H1 (cell line): ENCODE measurements around the gene ENPP6. TPM values are rescaled to one million over a fixed set of nuclear protein-coding genes. Genes with fewer than 3 reads are reported as not detected.

Source experiments
- JUN ChIP-seq: IDR thresholded peaks from 2 replicates; pipeline ENCODE4 v1.6.1; 2011; ENCODE audit warnings: low read depth, mild to moderate bottlenecking, improper control_type of control experiment, low read length
- KDM4A ChIP-seq: IDR thresholded peaks from one replicate; pipeline ENCODE4 v1.7.1; 2012; ENCODE audit warnings: low read depth, mild to moderate bottlenecking, moderate library complexity, low read length, inconsistent platforms; ENCODE audit not compliant: severe bottlenecking
- SAP30 ChIP-seq: fragments of 300-600 bp; sonication (generic); IDR thresholded peaks from 2 replicates; pipeline ENCODE4 v1.7.1; 2012; ENCODE audit warnings: low read length, moderate library complexity, mild to moderate bottlenecking, inconsistent platforms; ENCODE audit not compliant: insufficient read depth, insufficient replicate concordance
- SIN3A ChIP-seq, 2 experiments: IDR thresholded peaks in 1 of 2; conservative IDR thresholded peaks in 1 of 2; 2 replicates each; pipeline ENCODE4 v1.6.1; 2011 to 2012; ENCODE audit warnings: low read length in 2 of 2, improper control_type of control experiment in 1 of 2, low read depth in 1 of 2, mild to moderate bottlenecking in 1 of 2
- polyA plus RNA-seq, 7 experiments: library from polyadenylated mRNA; depleted of rRNA in 3 of 7; stranded (reverse) in 5 of 7; unstranded in 2 of 7; fragments of >200 nt in 5 of 7; fragments of 200-250 nt in 2 of 7; gene quantifications; 1 replicate in 5 of 7; 2 replicates in 1 of 7; 4 replicates in 1 of 7; pipeline versions ENCODE4 v1.2.1 to v1.2.3, GENCODE V29; 2011 to 2013; ENCODE audit warnings: missing spikeins in 2 of 7, mixed read lengths in 2 of 7
- total RNA-seq: library from RNA; stranded (reverse); fragmentation: NEBNext Ultra II Directional; extraction: Animal tissue kit (Norgen Biotek cat#: 25700); gene quantifications from 2 replicates; pipeline ENCODE4 v1.2.1, GENCODE V29; 2021
- TF ChIP-seq, protein P1 (sequence below): fragments of 300-600 bp; sonication (generic); IDR thresholded peaks from 2 replicates; pipeline ENCODE4 v1.7.1; 2012; ENCODE audit warnings: low read length, moderate library complexity, mild to moderate bottlenecking, inconsistent platforms; ENCODE audit not compliant: insufficient replicate concordance

The ENPP6 gene
- total and polyA plus RNA-seq, 2 of the 8 experiments (the other 6 are each of a cell fraction or from before 2014, with no cell fraction given), result 0.11 to 0.20 TPM

GRCh38 chr4:184097241-184097605 is 120.5 kb downstream of the ENPP6 start (continued):
- TF ChIP-seq, protein P1, sequence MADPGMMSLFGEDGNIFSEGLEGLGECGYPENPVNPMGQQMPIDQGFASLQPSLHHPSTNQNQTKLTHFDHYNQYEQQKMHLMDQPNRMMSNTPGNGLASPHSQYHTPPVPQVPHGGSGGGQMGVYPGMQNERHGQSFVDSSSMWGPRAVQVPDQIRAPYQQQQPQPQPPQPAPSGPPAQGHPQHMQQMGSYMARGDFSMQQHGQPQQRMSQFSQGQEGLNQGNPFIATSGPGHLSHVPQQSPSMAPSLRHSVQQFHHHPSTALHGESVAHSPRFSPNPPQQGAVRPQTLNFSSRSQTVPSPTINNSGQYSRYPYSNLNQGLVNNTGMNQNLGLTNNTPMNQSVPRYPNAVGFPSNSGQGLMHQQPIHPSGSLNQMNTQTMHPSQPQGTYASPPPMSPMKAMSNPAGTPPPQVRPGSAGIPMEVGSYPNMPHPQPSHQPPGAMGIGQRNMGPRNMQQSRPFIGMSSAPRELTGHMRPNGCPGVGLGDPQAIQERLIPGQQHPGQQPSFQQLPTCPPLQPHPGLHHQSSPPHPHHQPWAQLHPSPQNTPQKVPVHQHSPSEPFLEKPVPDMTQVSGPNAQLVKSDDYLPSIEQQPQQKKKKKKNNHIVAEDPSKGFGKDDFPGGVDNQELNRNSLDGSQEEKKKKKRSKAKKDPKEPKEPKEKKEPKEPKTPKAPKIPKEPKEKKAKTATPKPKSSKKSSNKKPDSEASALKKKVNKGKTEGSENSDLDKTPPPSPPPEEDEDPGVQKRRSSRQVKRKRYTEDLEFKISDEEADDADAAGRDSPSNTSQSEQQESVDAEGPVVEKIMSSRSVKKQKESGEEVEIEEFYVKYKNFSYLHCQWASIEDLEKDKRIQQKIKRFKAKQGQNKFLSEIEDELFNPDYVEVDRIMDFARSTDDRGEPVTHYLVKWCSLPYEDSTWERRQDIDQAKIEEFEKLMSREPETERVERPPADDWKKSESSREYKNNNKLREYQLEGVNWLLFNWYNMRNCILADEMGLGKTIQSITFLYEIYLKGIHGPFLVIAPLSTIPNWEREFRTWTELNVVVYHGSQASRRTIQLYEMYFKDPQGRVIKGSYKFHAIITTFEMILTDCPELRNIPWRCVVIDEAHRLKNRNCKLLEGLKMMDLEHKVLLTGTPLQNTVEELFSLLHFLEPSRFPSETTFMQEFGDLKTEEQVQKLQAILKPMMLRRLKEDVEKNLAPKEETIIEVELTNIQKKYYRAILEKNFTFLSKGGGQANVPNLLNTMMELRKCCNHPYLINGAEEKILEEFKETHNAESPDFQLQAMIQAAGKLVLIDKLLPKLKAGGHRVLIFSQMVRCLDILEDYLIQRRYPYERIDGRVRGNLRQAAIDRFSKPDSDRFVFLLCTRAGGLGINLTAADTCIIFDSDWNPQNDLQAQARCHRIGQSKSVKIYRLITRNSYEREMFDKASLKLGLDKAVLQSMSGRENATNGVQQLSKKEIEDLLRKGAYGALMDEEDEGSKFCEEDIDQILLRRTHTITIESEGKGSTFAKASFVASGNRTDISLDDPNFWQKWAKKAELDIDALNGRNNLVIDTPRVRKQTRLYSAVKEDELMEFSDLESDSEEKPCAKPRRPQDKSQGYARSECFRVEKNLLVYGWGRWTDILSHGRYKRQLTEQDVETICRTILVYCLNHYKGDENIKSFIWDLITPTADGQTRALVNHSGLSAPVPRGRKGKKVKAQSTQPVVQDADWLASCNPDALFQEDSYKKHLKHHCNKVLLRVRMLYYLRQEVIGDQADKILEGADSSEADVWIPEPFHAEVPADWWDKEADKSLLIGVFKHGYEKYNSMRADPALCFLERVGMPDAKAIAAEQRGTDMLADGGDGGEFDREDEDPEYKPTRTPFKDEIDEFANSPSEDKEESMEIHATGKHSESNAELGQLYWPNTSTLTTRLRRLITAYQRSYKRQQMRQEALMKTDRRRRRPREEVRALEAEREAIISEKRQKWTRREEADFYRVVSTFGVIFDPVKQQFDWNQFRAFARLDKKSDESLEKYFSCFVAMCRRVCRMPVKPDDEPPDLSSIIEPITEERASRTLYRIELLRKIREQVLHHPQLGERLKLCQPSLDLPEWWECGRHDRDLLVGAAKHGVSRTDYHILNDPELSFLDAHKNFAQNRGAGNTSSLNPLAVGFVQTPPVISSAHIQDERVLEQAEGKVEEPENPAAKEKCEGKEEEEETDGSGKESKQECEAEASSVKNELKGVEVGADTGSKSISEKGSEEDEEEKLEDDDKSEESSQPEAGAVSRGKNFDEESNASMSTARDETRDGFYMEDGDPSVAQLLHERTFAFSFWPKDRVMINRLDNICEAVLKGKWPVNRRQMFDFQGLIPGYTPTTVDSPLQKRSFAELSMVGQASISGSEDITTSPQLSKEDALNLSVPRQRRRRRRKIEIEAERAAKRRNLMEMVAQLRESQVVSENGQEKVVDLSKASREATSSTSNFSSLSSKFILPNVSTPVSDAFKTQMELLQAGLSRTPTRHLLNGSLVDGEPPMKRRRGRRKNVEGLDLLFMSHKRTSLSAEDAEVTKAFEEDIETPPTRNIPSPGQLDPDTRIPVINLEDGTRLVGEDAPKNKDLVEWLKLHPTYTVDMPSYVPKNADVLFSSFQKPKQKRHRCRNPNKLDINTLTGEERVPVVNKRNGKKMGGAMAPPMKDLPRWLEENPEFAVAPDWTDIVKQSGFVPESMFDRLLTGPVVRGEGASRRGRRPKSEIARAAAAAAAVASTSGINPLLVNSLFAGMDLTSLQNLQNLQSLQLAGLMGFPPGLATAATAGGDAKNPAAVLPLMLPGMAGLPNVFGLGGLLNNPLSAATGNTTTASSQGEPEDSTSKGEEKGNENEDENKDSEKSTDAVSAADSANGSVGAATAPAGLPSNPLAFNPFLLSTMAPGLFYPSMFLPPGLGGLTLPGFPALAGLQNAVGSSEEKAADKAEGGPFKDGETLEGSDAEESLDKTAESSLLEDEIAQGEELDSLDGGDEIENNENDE, result no peak
- TF ChIP-seq KDM4A, result peak; percentile 35
- no peak for TF ChIP-seq JUN
- no peak for TF ChIP-seq SIN3A (conservative IDR thresholded peaks at IDR 0.05 in 1 of 2, IDR thresholded peaks at IDR 0.05 in 1 of 2; ENCODE audit: low read depth in 1 of 2, low read length in 2 of 2)
- no peak for TF ChIP-seq SAP30
